ENCODE data around the gene POU2AF2.
"Not testable (repeated sequence)": the region's sequence is repeated elsewhere in the genome, so short reads cannot be mapped to it uniquely, and the experiment has no call there.

The POU2AF2 gene

GRCh38 chr11:111305876-111306275, 60.4 kb downstream of the POU2AF2 start:
- no peak for DNase-seq

GRCh38 chr11:111306321-111306720, 60.8 kb downstream of the POU2AF2 start:
- DNase-seq = no peak

- DNase-seq = no peak
These were observed 62.1 kb downstream of the POU2AF2 start for GRCh38 chr11:111307472-111308108.

- peak; percentile 86 for DNase-seq
These were observed 62.6 kb downstream of the POU2AF2 start for GRCh38 chr11:111308140-111308539.

- no peak for DNase-seq
These were observed 63.8 kb downstream of the POU2AF2 start for GRCh38 chr11:111309215-111309915.

GRCh38 chr11:111310088-111310487, 64.6 kb downstream of the POU2AF2 start:
- peak; percentile 24 for DNase-seq

- DNase-seq = peak; percentile 6
These were observed 65.2 kb downstream of the POU2AF2 start for GRCh38 chr11:111310723-111311122.

- DNase-seq = no peak
These were observed 66.6 kb downstream of the POU2AF2 start for GRCh38 chr11:111312076-111312475.

- DNase-seq = no peak
These were observed 73.8 kb downstream of the POU2AF2 start for GRCh38 chr11:111319296-111319695.

- not testable (repeated sequence) for DNase-seq
These were observed 74.7 kb downstream of the POU2AF2 start for GRCh38 chr11:111320199-111320598.

GRCh38 chr11:111320728-111321568, 75.4 kb downstream of the POU2AF2 start:
- DNase-seq = no peak

GRCh38 chr11:111322534-111322933, 77.0 kb downstream of the POU2AF2 start:
- DNase-seq = no peak

GRCh38 chr11:111324277-111324720, 78.8 kb downstream of the POU2AF2 start:
- DNase-seq = no peak

- DNase-seq = no peak
These were observed 79.7 kb downstream of the POU2AF2 start for GRCh38 chr11:111325259-111325658.

- no peak for DNase-seq
These were observed 81.3 kb downstream of the POU2AF2 start for GRCh38 chr11:111326824-111327223.

- DNase-seq = no peak
These were observed 82.5 kb downstream of the POU2AF2 start for GRCh38 chr11:111327908-111328624.

- DNase-seq = no peak
These were observed 84.0 kb downstream of the POU2AF2 start for GRCh38 chr11:111329306-111330204.

GRCh38 chr11:111330234-111330893, 84.8 kb downstream of the POU2AF2 start:
- DNase-seq = no peak

- DNase-seq = no peak
These were observed 86.4 kb downstream of the POU2AF2 start for GRCh38 chr11:111331711-111332479.

Data from NCI-H1694 treated with DMSO at 0.1 percent for 48 hours (cell line).